Heart right ventricle (tissue), 16 donors: ENCODE measurements around the gene GNAT1. TPM values are rescaled to one million over a fixed set of nuclear protein-coding genes. Genes with fewer than 3 reads are reported as not detected.

Experiments
- ATAC-seq, 8 donors: fragments of 200-7000 bp; cut with Tn5 transposase; one replicate each; pipeline ENCODE4 v1.9.1; 2020; ENCODE audit warnings: mild to moderate bottlenecking in 8 of 8, moderate library complexity in 8 of 8, moderate number of reproducible peaks in 1 of 8
- DNase-seq, 2 donors: peaks; one replicate each; pipeline ENCODE4 v3.0.0-alpha.2; 2020
- H3K27ac ChIP-seq, 10 donors: fragments of 200-600 bp; sonication (generic) in 2 of 10; one replicate each; pipeline versions ENCODE4 v1.5.0 to v1.8.0; 2020 to 2022; ENCODE audit warnings: mild to moderate bottlenecking in 3 of 10
- H3K27me3 ChIP-seq, 7 donors: fragments of 200-600 bp; one replicate each; pipeline ENCODE4 v1.8.0; 2021 to 2022; ENCODE audit warnings: mild to moderate bottlenecking in 2 of 7
- H3K36me3 ChIP-seq, 9 donors: fragments of 200-600 bp; sonication (generic) in 1 of 9; one replicate each; pipeline versions ENCODE4 v1.5.0 to v1.8.0; 2020 to 2022; ENCODE audit warnings: mild to moderate bottlenecking in 2 of 9
- H3K4me1 ChIP-seq, 9 donors: fragments of 200-600 bp; sonication (generic) in 1 of 9; one replicate each; pipeline versions ENCODE4 v1.5.0 to v1.8.0; 2020 to 2022; ENCODE audit warnings: mild to moderate bottlenecking in 4 of 9
- H3K4me3 ChIP-seq, 10 donors: fragments of 200-600 bp; sonication (generic) in 2 of 10; one replicate each; pipeline versions ENCODE4 v1.5.0 to v1.8.0; 2020 to 2022; ENCODE audit warnings: mild to moderate bottlenecking in 7 of 10, moderate library complexity in 2 of 10
- H3K9me3 ChIP-seq, 11 donors: fragments of 200-600 bp in 10 of 11; sonication (generic) in 2 of 11; one replicate each; pipeline versions ENCODE4 v1.5.0 to v1.8.0; 2013 to 2022; ENCODE audit warnings: mild to moderate bottlenecking in 2 of 11, control low read depth in 1 of 11, moderate library complexity in 1 of 11
- CTCF ChIP-seq, 9 donors: fragments of 200-600 bp; sonication (generic) in 2 of 9; IDR thresholded peaks; one replicate each; pipeline versions ENCODE4 v1.5.0 to v1.8.0; 2021 to 2022; ENCODE audit warnings: antibody characterized with exemption in 9 of 9, mild to moderate bottlenecking in 5 of 9, moderate library complexity in 1 of 9
- WGBS, 2 donors: extraction: QIAGEN DNeasy Blood & Tissue Kit; methylation state at CpG; one replicate each; pipeline ENCODE4 v1.1.7; 2013; ENCODE audit warnings: inconsistent platforms in 1 of 2; 5-methylcytosine and 5-hydroxymethylcytosine counted together
- intact Hi-C, 10 donors: fragments of 100-400 bp; cut with DNase I; formaldehyde crosslinking; loops; one replicate each; pipeline versions ENCODE4 v1.11.1 to v1.14.2; 2022
- polyA plus RNA-seq, 2 donors: library from polyadenylated mRNA; stranded (reverse); fragments of 200-250 nt; gene quantifications; one replicate each; pipeline ENCODE4 v1.2.3, GENCODE V29; 2013
- total RNA-seq, 10 donors: library from RNA; stranded (reverse); fragmentation: NEBNext Ultra II Directional in 3 of 10; extraction: Animal tissue kit (Norgen Biotek cat#: 25700) in 3 of 10; gene quantifications; one replicate each; pipeline versions ENCODE4 v1.2.1 to v1.2.4, GENCODE V29; 2021 to 2023
- donor health status: Arrhythmogenic right ventricular cardiomyopathy.
- donor health status: ischemic (EF 13 %, LVEDD 7.1; RV severe dilation, severe dysfunction).
- donor health status: healthy with polysubstance abuse.
- donor health status: DM: no; HTN: yes; CAD: no.
- donor health status: DM: no; HTN: no; CAD: no.
- donor health status: ischemic (EF 25% LVEDD 6.9; RV normal size, moderate dysfunction).
- donor health status: ischemic (EF 25% LVEDD 5.7; RV mildly dilated, moderate dysfunction).
- donor health status: healthy.
- donor health status: DM: yes; HTN: yes; CAD: no.
- donor health status: Ischemic cardiomyopathy.
- donor health status: ischemic (EF 35%, LVEDD 5.7; RV mildly dilated, moderate dysfunction).
- donor health status: nonischemic (EF 11% LVEDD 7.7; RV severe dilation, severe dysfunction).
- donor health status: DM: yes; HTN: yes; CAD: no.
- donor health status: PGD.
- donor health status: ischemic (EF 29% LVEDD 5.4; RV normal size, mild dysfunction).
- donor health status: nonischemic (EF 23%, LVEDD 6.1; RV moderate dilation, normal function).

GNAT1 gene
- total and polyA plus RNA-seq, 12 donors = not detected

- H3K27ac ChIP-seq = no peak overlapping the region
- H3K4me3 ChIP-seq = peak overlapping the region in 9 of 10 donors; percentile 14 to 67 (median 62)
- no peak for ATAC-seq
- no peak for DNase-seq
- H3K36me3 ChIP-seq = no peaks in the 10 kb centered on the region
- peaks cover 0 to 41% (median 0%) of the 10 kb centered on the region in 7 donors for H3K27me3 ChIP-seq
- TF ChIP-seq CTCF (IDR thresholded peaks at IDR 0.05) = no peak
- 55 to 61% methylated on average over 9 of the region's 9 CpGs for WGBS, 2 donors
- peaks cover 5 to 35% (median 19%) of the 10 kb centered on the region in 9 donors for H3K4me1 ChIP-seq
- intact Hi-C loops = loop anchor here in 3 of 10 donors (2.0 to 5.0 kb wide), 3 partner anchors 33 to 35 kb away; no protein-coding TSS in a partner anchor
- no peaks in the 10 kb centered on the region for H3K9me3 ChIP-seq
These were observed 37.5 kb upstream of the GNAT1 start for GRCh38 chr3:50153782-50154475.

- Histone ChIP-seq H3K4me3 (peak overlapping the region; percentile 14 to 67 (median 60)), H3K9me3 (no peaks in the 10 kb centered on the region), H3K36me3 (no peaks in the 10 kb centered on the region), H3K4me1 (peaks cover 5 to 40% (median 24%) of the 10 kb centered on the region in 9 donors), H3K27ac (peak overlapping the region in 3 of 10 donors; percentile 74 to 88 (median 81)), H3K27me3 (peaks cover 0 to 41% (median 0%) of the 10 kb centered on the region in 7 donors)
- intact Hi-C loops = loop anchor here in 3 of 10 donors (2.0 to 5.0 kb wide), 3 partner anchors 33 to 34 kb away; no protein-coding TSS in a partner anchor
- WGBS, 2 donors = 5 to 8% methylated on average over 31 to 34 of the region's 34 CpGs
- ATAC-seq (peak in 7 of 8 donors; percentile 27 to 65 (median 32)), DNase-seq (no peak)
- TF ChIP-seq CTCF (IDR thresholded peaks at IDR 0.05) = peak in 7 of 9 donors; percentile 9 to 54 (median 25)
These were observed 37.0 kb upstream of the GNAT1 start for GRCh38 chr3:50154476-50154839.

- TF ChIP-seq CTCF (IDR thresholded peaks at IDR 0.05) = peak in 6 of 9 donors; percentile 5 to 48 (median 43)
- DNase-seq (peak; percentile 39 to 70), ATAC-seq (peak; percentile 67 to 88 (median 82))
- WGBS, 2 donors = 0% methylated on average over 76 to 98 of the region's 98 CpGs
- Histone ChIP-seq H3K36me3 (no peaks in the 10 kb centered on the region), H3K27me3 (peaks cover 0 to 41% (median 0%) of the 10 kb centered on the region in 7 donors), H3K9me3 (no peaks in the 10 kb centered on the region), H3K4me3 (peak within 1 kb of the TSS; percentile 19 to 67 (median 60)), H3K27ac (peak within 1 kb of the TSS; percentile 68 to 91 (median 84)), H3K4me1 (peaks cover 5 to 46% (median 28%) of the 10 kb centered on the region in 9 donors)
- intact Hi-C loops = loop anchor here in 4 of 10 donors (1.0 to 5.0 kb wide), 4 partner anchors 32 to 34 kb away; no protein-coding TSS in a partner anchor
These were observed 36.4 kb upstream of the GNAT1 start, which contains the start of gene SEMA3F for GRCh38 chr3:50154840-50155490. SEMA3F (plus strand) TSS chr3:50155324; CDS start chr3:50159623, 4,299 bp downstream.

- Histone ChIP-seq H3K27ac (peak overlapping the region; percentile 68 to 91 (median 84)), H3K4me1 (peaks cover 5 to 51% (median 32%) of the 10 kb centered on the region in 9 donors), H3K9me3 (no peaks in the 10 kb centered on the region), H3K36me3 (no peaks in the 10 kb centered on the region), H3K4me3 (peak overlapping the region; percentile 19 to 67 (median 60)), H3K27me3 (peaks cover 0 to 41% (median 0%) of the 10 kb centered on the region in 7 donors)
- TF ChIP-seq CTCF (IDR thresholded peaks at IDR 0.05) = no peak
- 3 to 4% methylated on average over 33 to 37 of the region's 37 CpGs for WGBS, 2 donors
- no peak for ATAC-seq
- DNase-seq = no peak
- intact Hi-C loops = loop anchor here in 3 of 10 donors (1.0 to 2.0 kb wide), 3 partner anchors 33 to 35 kb away; no protein-coding TSS in a partner anchor
These were observed 35.9 kb upstream of the GNAT1 start for GRCh38 chr3:50155491-50155878.
